Measurements from ENCODE around the gene TYSND1. TPM values are rescaled to one million over a fixed set of nuclear protein-coding genes. Genes with fewer than 3 reads are reported as not detected.

Gene TYSND1
- total RNA-seq, 2 donors from 2014 or later: 18.2 to 32.4 TPM

DNA sequence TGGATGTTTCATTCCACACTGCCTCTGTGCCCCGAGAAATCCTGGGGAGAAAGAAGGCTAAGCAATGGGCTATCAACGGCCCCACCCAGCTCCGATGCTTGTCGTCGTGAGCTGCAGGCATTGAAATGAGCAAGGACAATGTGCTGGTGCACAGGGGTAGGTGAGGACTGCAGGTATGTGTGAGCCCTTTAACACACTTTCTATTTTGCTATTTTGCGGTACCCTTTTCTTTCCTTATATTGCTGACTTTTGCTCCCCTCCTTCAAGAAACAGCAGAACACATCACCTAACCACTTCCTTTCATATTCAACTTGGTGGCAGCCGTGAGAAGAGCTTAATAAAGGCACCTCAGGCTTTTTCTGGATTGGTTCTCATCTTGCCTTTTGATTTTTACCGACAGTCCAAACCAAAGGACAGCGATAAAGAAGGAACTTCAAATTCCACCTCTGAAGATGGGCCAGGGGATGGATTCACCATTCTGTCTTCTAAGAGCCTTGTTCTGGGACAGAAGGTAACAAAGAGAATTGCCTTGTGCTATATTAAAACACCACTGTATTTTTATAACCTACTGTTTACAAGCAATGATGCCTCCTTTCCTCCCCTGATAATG lies 53.1 kb downstream of the TYSND1 start:
- Histone ChIP-seq H3K4me3 (no peak overlapping the region), H3K9me3 (no peaks in the 10 kb centered on the region), H3K27me3 (replicated peaks; ENCODE audit: insufficient read depth) (no peaks in the 10 kb centered on the region), H3K36me3 (no peaks in the 10 kb centered on the region), H3K27ac (no peak overlapping the region), H3K4me1 (replicated peaks) (no peaks in the 10 kb centered on the region)
- 92% methylated on average over 9 of the region's 9 CpGs for WGBS
- TF ChIP-seq POLR2A (IDR thresholded peaks at IDR 0.05) (no peak), CTCF (IDR thresholded peaks at IDR 0.05) (no peak), POLR2AphosphoS5 (IDR thresholded peaks at IDR 0.05) (no peak)
- DNase-seq (ENCODE audit: low spot score): no peak
- intact Hi-C loops (cut with DNase I): no loop called here

DNA sequence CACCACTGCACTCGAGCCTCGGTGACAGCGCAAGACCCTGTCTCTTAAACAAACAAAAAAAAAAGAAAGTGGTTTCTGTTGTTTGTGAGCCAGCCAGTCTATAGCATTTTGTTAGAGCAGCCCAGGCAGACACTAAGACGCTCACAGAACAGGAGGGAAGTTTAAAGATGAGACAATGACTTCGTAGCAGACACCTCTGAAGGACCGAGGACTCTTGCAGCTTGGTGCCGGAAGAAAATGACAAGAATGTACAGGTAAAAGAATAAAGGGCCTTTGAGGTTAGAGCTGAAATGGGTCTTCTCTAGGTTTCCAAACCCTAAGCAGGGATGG lies 54.1 kb downstream of the TYSND1 start:
- TF ChIP-seq POLR2AphosphoS5 (IDR thresholded peaks at IDR 0.05): no peak
- no peak for TF ChIP-seq POLR2A (IDR thresholded peaks at IDR 0.05)
- TF ChIP-seq CTCF (IDR thresholded peaks at IDR 0.05): no peak
- Histone ChIP-seq H3K36me3 (no peaks in the 10 kb centered on the region), H3K4me1 (replicated peaks) (no peaks in the 10 kb centered on the region), H3K27ac (no peak overlapping the region), H3K27me3 (replicated peaks; ENCODE audit: insufficient read depth) (no peaks in the 10 kb centered on the region), H3K9me3 (no peaks in the 10 kb centered on the region), H3K4me3 (no peak overlapping the region)
- DNase-seq (ENCODE audit: low spot score): no peak
- WGBS: 82% methylated on average over 7 of the region's 7 CpGs
- intact Hi-C loops (cut with DNase I): no loop called here

GRCh38 chr10:70090951-70091350 lies 55.5 kb downstream of the TYSND1 start:
- intact Hi-C loops (cut with DNase I): no loop called here
- TF ChIP-seq CTCF (IDR thresholded peaks at IDR 0.05): no peak
- no peak for TF ChIP-seq POLR2A (IDR thresholded peaks at IDR 0.05)
- no peak for TF ChIP-seq POLR2AphosphoS5 (IDR thresholded peaks at IDR 0.05)
- Histone ChIP-seq H3K4me3 (no peak overlapping the region), H3K9me3 (no peaks in the 10 kb centered on the region), H3K36me3 (no peaks in the 10 kb centered on the region), H3K4me1 (replicated peaks) (no peaks in the 10 kb centered on the region), H3K27me3 (replicated peaks; ENCODE audit: insufficient read depth) (no peaks in the 10 kb centered on the region), H3K27ac (no peak overlapping the region)
- DNase-seq (ENCODE audit: low spot score): no peak
- WGBS: 98% methylated on average over 5 of the region's 5 CpGs

DNA sequence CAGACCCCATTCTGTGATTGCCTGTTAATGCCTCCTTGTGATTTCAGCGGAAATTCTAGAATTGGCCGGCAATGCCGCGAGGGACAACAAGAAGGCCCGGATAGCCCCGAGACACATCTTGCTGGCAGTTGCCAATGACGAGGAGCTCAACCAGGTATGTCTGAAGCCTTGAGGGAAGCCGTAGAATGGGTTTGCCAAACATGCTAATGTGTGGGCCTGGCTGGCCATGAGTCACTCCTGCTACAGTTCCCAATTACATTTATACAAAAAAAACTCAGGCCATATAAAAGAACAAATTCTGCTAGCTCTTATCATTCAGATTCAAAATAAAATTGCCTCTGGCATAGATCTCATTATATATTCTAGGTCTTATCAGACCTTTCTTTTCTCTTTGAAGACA lies 56.5 kb downstream of the TYSND1 start:
- H3K27ac ChIP-seq: no peak overlapping the region
- H3K36me3 ChIP-seq: no peaks in the 10 kb centered on the region
- intact Hi-C loops (cut with DNase I): no loop called here
- TF ChIP-seq CTCF (IDR thresholded peaks at IDR 0.05): no peak
- TF ChIP-seq POLR2AphosphoS5 (IDR thresholded peaks at IDR 0.05): no peak
- TF ChIP-seq POLR2A (IDR thresholded peaks at IDR 0.05): no peak
- DNase-seq (ENCODE audit: low spot score): no peak
- no peaks in the 10 kb centered on the region for H3K4me1 ChIP-seq (replicated peaks)
- no peak overlapping the region for H3K4me3 ChIP-seq
- no peaks in the 10 kb centered on the region for H3K9me3 ChIP-seq
- WGBS: 98% methylated on average over 8 of the region's 8 CpGs
- no peaks in the 10 kb centered on the region for H3K27me3 ChIP-seq (replicated peaks; ENCODE audit: insufficient read depth)

DNA sequence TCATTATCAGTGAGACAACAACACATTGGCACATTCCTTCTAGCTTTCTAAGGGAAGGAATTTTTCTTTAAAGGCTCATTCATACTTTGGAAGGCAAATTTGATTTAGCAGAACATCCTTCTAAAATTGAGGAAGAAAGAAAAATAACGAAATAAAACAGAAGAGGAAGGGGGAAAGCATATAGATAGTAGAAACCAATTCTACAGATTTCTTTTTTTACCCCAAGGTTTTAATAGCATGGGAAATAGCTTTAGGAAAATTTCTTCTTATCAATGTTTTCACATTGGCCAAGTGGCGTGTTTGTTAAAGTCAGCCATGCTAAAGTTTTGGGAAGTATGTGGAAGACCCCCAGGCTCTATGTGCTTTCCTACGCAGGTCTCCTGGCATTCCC lies 58.2 kb downstream of the TYSND1 start:
- Histone ChIP-seq H3K27ac (no peak overlapping the region), H3K36me3 (no peaks in the 10 kb centered on the region), H3K27me3 (replicated peaks; ENCODE audit: insufficient read depth) (no peaks in the 10 kb centered on the region), H3K4me1 (replicated peaks) (no peaks in the 10 kb centered on the region), H3K9me3 (no peaks in the 10 kb centered on the region), H3K4me3 (no peak overlapping the region)
- no peak for DNase-seq (ENCODE audit: low spot score)
- 64% methylated on average over 3 of the region's 3 CpGs for WGBS
- TF ChIP-seq CTCF (IDR thresholded peaks at IDR 0.05): no peak
- no peak for TF ChIP-seq POLR2AphosphoS5 (IDR thresholded peaks at IDR 0.05)
- TF ChIP-seq POLR2A (IDR thresholded peaks at IDR 0.05): no peak
- intact Hi-C loops (cut with DNase I): no loop called here

Measured in prostate gland (tissue), 2 donors.